Measurements from ENCODE around the gene IRX6. TPM values are rescaled to one million over a fixed set of nuclear protein-coding genes. Genes with fewer than 3 reads are reported as not detected.

Gene IRX6
- total and polyA plus RNA-seq, 2 of the 8 experiments (the other 6 are each of a cell fraction or from before 2014, with no cell fraction given), result 0.61 TPM; not detected in 1

- Histone ChIP-seq H3K4me1 (replicated peaks in 1 of 4; ENCODE audit: control insufficient read depth in 3 of 4, insufficient read depth in 4 of 4, low read length in 3 of 4) (no peaks in the 10 kb centered on the region), H3K23me2 (ENCODE audit: low read depth, low read length) (no peaks in the 10 kb centered on the region), H3K4me3 (ENCODE audit: extremely low read depth in 1 of 4, insufficient read depth in 2 of 4, low read depth in 3 of 4, low read length in 4 of 4) (no peak overlapping the region), H3K14ac (ENCODE audit: insufficient read length) (no peak overlapping the region), H3K56ac (replicated peaks; ENCODE audit: insufficient read length, low read depth, low read length) (no peak overlapping the region), H3K4me2 (ENCODE audit: insufficient read depth in 1 of 2, low read depth in 2 of 2, low read length in 2 of 2) (no peak overlapping the region), H3K9ac (replicated peaks in 1 of 4; ENCODE audit: extremely low read depth in 1 of 4, low read depth in 3 of 4, low read length in 3 of 4) (no peak overlapping the region), H2BK5ac (ENCODE audit: low read depth, low read length) (no peak overlapping the region), H4K20me1 (replicated peaks in 1 of 2; ENCODE audit: control insufficient read depth in 1 of 2, insufficient read depth in 2 of 2, low read length in 2 of 2) (no peaks in the 10 kb centered on the region), H4K5ac (ENCODE audit: insufficient read length, low read depth, low read length) (no peak overlapping the region), H2BK20ac (ENCODE audit: low read length) (no peak overlapping the region), H3K18ac (ENCODE audit: extremely low read depth, low read length) (no peak overlapping the region), H4K91ac (replicated peaks; ENCODE audit: insufficient read length, low read length) (no peak overlapping the region), H2BK12ac (ENCODE audit: low read depth, low read length) (no peak overlapping the region), H3K23ac (ENCODE audit: insufficient read length) (no peak overlapping the region), H3K79me2 (ENCODE audit: control insufficient read depth in 1 of 2, insufficient read depth in 2 of 2, low read length in 2 of 2) (no peaks in the 10 kb centered on the region), H2BK120ac (replicated peaks; ENCODE audit: low read depth, low read length) (no peak overlapping the region), H2BK15ac (ENCODE audit: low read length) (no peak overlapping the region), H3K4ac (replicated peaks; ENCODE audit: insufficient read length, low read depth, low read length) (no peak overlapping the region), H3K79me1 (ENCODE audit: low read depth, low read length) (no peaks in the 10 kb centered on the region), H2AK5ac (ENCODE audit: low read depth, low read length) (no peak overlapping the region), H3K27me3 (replicated peaks in 1 of 4; ENCODE audit: control insufficient read depth in 3 of 4, extremely low read depth in 1 of 4, insufficient read depth in 3 of 4, low read length in 3 of 4) (no peaks in the 10 kb centered on the region; a peak in 3 of 7 replicates), H3K9me3 (ENCODE audit: insufficient read depth in 2 of 2, low read depth in 1 of 2, low read length in 1 of 2) (no peaks in the 10 kb centered on the region), H3K36me3 (ENCODE audit: control insufficient read depth in 2 of 4, insufficient read depth in 4 of 4, low read length in 3 of 4) (no peaks in the 10 kb centered on the region), H4K8ac (ENCODE audit: extremely low read depth, insufficient read depth, low read length) (no peak overlapping the region), H3K27ac (ENCODE audit: low read depth, low read length) (no peak overlapping the region), H2AFZ (ENCODE audit: low read length) (no peak overlapping the region)
- no peak for DNase-seq (ENCODE audit: low read depth in 1 of 2, low spot score in 2 of 2)
- POLR2A ChIA-PET (ENCODE audit: partially characterized antibody), result no interaction called here
- CTCF ChIA-PET (ENCODE audit: partially characterized antibody), result interaction anchor here (0.7 kb wide), 1 partner anchor 13 kb away, joined by 3 read pairs; no protein-coding TSS in a partner anchor
- FAIRE-seq, result no peak
- WGBS, 2 experiments (ENCODE audit: extremely low coverage in 1 of 2, insufficient coverage in 1 of 2, insufficient read length in 1 of 2, insufficient replicate concordance in 2 of 2, low coverage in 1 of 2, low lambda C conversion rate in 2 of 2, missing lambda C conversion rate in 1 of 2), result 89% methylated on average over 5 of the region's 5 CpGs; no CpG with 5 or more reads in 1 of the 2 experiments
- TF ChIP-seq SUZ12 (IDR thresholded peaks at IDR 0.05; ENCODE audit: low read length) (no peak), E2F6 (IDR thresholded peaks at IDR 0.05) (no peak), HDAC6 (IDR thresholded peaks at IDR 0.05; ENCODE audit: low read depth, low read length) (no peak), TCF12 (IDR thresholded peaks at IDR 0.05; ENCODE audit: low read depth, low read length) (no peak), POLR2AphosphoS5 (IDR thresholded peaks at IDR 0.05; ENCODE audit: low read depth, low read length) (no peak), ASH2L (IDR thresholded peaks at IDR 0.05; ENCODE audit: low read length) (no peak), KDM4A (IDR thresholded peaks at IDR 0.05; ENCODE audit: low read depth, low read length, severe bottlenecking) (no peak), CBX5 (IDR thresholded peaks at IDR 0.05; ENCODE audit: low read depth, low read length) (no peak), SP1 (IDR thresholded peaks at IDR 0.05; ENCODE audit: low read depth, low read length) (no peak), RBBP5 (IDR thresholded peaks at IDR 0.05; ENCODE audit: borderline replicate concordance, low read depth, low read length) (no peak), CHD2 (IDR thresholded peaks at IDR 0.05; ENCODE audit: low read length) (no peak), SP2 (IDR thresholded peaks at IDR 0.05; ENCODE audit: low read length) (no peak), SAP30 (IDR thresholded peaks at IDR 0.05; ENCODE audit: insufficient read depth, insufficient replicate concordance, low read length) (no peak)
- TF ChIP-seq, protein P1, sequence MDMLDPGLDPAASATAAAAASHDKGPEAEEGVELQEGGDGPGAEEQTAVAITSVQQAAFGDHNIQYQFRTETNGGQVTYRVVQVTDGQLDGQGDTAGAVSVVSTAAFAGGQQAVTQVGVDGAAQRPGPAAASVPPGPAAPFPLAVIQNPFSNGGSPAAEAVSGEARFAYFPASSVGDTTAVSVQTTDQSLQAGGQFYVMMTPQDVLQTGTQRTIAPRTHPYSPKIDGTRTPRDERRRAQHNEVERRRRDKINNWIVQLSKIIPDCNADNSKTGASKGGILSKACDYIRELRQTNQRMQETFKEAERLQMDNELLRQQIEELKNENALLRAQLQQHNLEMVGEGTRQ (IDR thresholded peaks at IDR 0.05; ENCODE audit: low read length), result no peak
These were observed 40.8 kb downstream of the IRX6 start for GRCh38 chr16:55364811-55365210.
